Peyer's patch (tissue), 4 donors: ENCODE data around the gene IFNA5.

Experiments used
- CTCF ChIP-seq, 6 experiments: fragments of 450-650 bp in 4 of 6; fragments of 200-600 bp in 2 of 6; sonication (generic) in 1 of 6; IDR thresholded peaks; one replicate each; pipeline ENCODE4 v1.5.1; 2017 to 2019; ENCODE audit warnings: antibody characterized with exemption in 6 of 6, mild to moderate bottlenecking in 3 of 6, moderate library complexity in 1 of 6
- POLR2A ChIP-seq, 2 donors: fragments of 450-650 bp; IDR thresholded peaks; one replicate each; pipeline ENCODE4 v1.5.1; 2017; ENCODE audit warnings: antibody characterized with exemption in 2 of 2, mild to moderate bottlenecking in 2 of 2, moderate library complexity in 2 of 2

GRCh38 chr9:21255538-21256212 lies 49.4 kb downstream of the IFNA5 start:
- TF ChIP-seq CTCF (IDR thresholded peaks at IDR 0.05) (no peak), POLR2A (IDR thresholded peaks at IDR 0.05) (no peak)
